HepG2 (cell line): ENCODE data around the gene CBLN3. TPM values are rescaled to one million over a fixed set of nuclear protein-coding genes. Genes with fewer than 3 reads are reported as not detected.

Source experiments
- EED ChIP-seq: sonication (generic); formaldehyde crosslinking; IDR thresholded peaks from 2 replicates; pipeline ENCODE4 v1.5.0; 2020; ENCODE audit warnings: mild to moderate bottlenecking, missing genetic modification reagents
- GFI1 ChIP-seq: sonication (generic); formaldehyde crosslinking; IDR thresholded peaks from 2 replicates; pipeline ENCODE4 v1.5.0; 2020; ENCODE audit warnings: missing genetic modification reagents, mild to moderate bottlenecking, borderline replicate concordance
- KLF9 ChIP-seq: IDR thresholded peaks from 2 replicates; pipeline ENCODE4 v1.6.1; 2016; ENCODE audit warnings: low read depth
- MIXL1 ChIP-seq: IDR thresholded peaks from 2 replicates; pipeline ENCODE4 v1.6.1; 2016
- REL ChIP-seq: sonication (generic); formaldehyde crosslinking; conservative IDR thresholded peaks from 2 replicates; pipeline ENCODE4 v1.8.0; 2022; ENCODE audit warnings: mild to moderate bottlenecking, missing genetic modification reagents, moderate library complexity
- SP4 ChIP-seq: sonication (generic); formaldehyde crosslinking; IDR thresholded peaks from 2 replicates; pipeline ENCODE4 v1.8.1; 2023; ENCODE audit warnings: mild to moderate bottlenecking, missing genetic modification reagents
- TCF7L2 ChIP-seq: IDR thresholded peaks from 2 replicates; pipeline ENCODE4 v1.6.1; 2011; ENCODE audit warnings: mild to moderate bottlenecking, low read depth, low read length, moderate library complexity
- ZNF274 ChIP-seq: sonication (generic); formaldehyde crosslinking; IDR thresholded peaks from 2 replicates; pipeline ENCODE4 v1.5.1; 2020; ENCODE audit warnings: mild to moderate bottlenecking, missing genetic modification reagents
- ZNF331 ChIP-seq: sonication (generic); formaldehyde crosslinking; IDR thresholded peaks from 2 replicates; pipeline ENCODE4 v1.4.0; 2020; ENCODE audit warnings: missing genetic modification reagents
- ZNF34 ChIP-seq: sonication (generic); formaldehyde crosslinking; IDR thresholded peaks from 2 replicates; pipeline ENCODE4 v1.4.0; 2020; ENCODE audit warnings: mild to moderate bottlenecking, missing genetic modification reagents, borderline replicate concordance
- ZNF7 ChIP-seq: IDR thresholded peaks from 2 replicates; pipeline ENCODE4 v1.6.1; 2016; ENCODE audit warnings: missing biosample characterization, missing genetic modification reagents
- polyA plus RNA-seq, 8 experiments: library from polyadenylated mRNA; depleted of rRNA in 3 of 8; stranded (reverse) in 7 of 8; unstranded in 1 of 8; fragments of >200 nt; fragmentation: Illumina TruSeq in 4 of 8; extraction: Trizol in 4 of 8; gene quantifications; 2 replicates each; pipeline versions ENCODE4 v1.2.1 to v1.2.3, GENCODE V29; 2011 to 2016; ENCODE audit warnings: low read depth in 4 of 8, missing spikeins in 1 of 8, mixed read lengths in 1 of 8; ENCODE audit not compliant: insufficient read depth in 1 of 8
- total RNA-seq, 5 experiments: library from RNA; depleted of rRNA; stranded (reverse); fragments of >200 nt; fragmentation: Illumina TruSeq; extraction: Trizol; gene quantifications; 2 replicates each; pipeline ENCODE4 v1.2.3, GENCODE V29; 2016; ENCODE audit warnings: low read depth in 1 of 5
- TF ChIP-seq, protein P1 (sequence below): sonication (generic); formaldehyde crosslinking; IDR thresholded peaks from 2 replicates; pipeline ENCODE4 v1.4.0; 2020; ENCODE audit warnings: missing genetic modification reagents
- TF ChIP-seq, protein P2 (sequence below): sonication (generic); formaldehyde crosslinking; IDR thresholded peaks from 2 replicates; pipeline ENCODE4 v1.4.0; 2020; ENCODE audit warnings: missing genetic modification reagents, borderline replicate concordance
- TF ChIP-seq, protein P3 (sequence below): sonication (generic); formaldehyde crosslinking; IDR thresholded peaks from 2 replicates; pipeline ENCODE4 v1.5.0; 2020; ENCODE audit warnings: missing genetic modification reagents, mild to moderate bottlenecking, borderline replicate concordance
- TF ChIP-seq, protein P4 (sequence below): sonication (generic); formaldehyde crosslinking; IDR thresholded peaks from 2 replicates; pipeline ENCODE4 v1.4.0; 2020; ENCODE audit warnings: missing genetic modification reagents, low read depth, mild to moderate bottlenecking, borderline replicate concordance
- TF ChIP-seq, protein P5 (sequence below): sonication (generic); formaldehyde crosslinking; IDR thresholded peaks from 2 replicates; pipeline ENCODE4 v1.5.0; 2020; ENCODE audit warnings: missing genetic modification reagents
- TF ChIP-seq, protein P6 (sequence below): IDR thresholded peaks from 2 replicates; pipeline ENCODE4 v1.6.1; 2018; ENCODE audit warnings: missing genetic modification reagents

CBLN3 gene
- total and polyA plus RNA-seq, 2 of the 13 experiments (the other 11 are each of a cell fraction or from before 2014, with no cell fraction given): 0.66 to 0.98 TPM

DNA sequence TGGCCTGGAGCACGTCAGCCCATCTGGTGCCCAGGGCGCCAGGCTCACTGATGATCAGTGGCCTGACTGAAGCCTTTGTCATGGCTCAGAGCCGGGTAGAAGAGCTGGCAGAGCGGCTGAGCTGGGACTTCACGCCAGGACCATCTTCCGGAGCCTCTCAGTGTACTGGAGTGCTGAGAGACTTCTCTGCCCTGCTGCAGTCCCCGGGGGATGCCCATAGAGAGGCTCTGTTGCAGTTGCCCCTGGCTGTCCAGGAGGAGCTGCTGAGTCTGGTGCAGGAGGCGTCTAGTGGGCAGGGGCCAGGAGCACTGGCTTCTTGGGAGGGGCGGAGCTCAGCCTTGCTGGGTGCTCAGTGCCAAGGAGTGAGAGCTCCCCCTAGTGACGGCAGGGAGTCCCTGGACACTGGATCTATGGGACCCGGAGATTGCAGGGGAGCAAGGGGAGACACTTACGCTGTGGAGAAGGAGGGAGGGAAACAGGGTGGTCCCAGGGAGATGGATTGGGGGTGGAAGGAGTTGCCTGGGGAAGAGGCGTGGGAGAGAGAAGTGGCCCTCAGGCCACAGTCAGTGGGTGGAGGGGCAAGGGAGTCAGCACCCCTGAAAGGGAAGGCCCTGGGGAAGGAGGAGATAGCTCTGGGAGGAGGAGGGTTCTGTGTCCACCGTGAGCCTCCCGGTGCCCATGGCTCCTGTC lies 2.2 kb upstream of the CBLN3 start (continued):
- TF ChIP-seq, protein P1, sequence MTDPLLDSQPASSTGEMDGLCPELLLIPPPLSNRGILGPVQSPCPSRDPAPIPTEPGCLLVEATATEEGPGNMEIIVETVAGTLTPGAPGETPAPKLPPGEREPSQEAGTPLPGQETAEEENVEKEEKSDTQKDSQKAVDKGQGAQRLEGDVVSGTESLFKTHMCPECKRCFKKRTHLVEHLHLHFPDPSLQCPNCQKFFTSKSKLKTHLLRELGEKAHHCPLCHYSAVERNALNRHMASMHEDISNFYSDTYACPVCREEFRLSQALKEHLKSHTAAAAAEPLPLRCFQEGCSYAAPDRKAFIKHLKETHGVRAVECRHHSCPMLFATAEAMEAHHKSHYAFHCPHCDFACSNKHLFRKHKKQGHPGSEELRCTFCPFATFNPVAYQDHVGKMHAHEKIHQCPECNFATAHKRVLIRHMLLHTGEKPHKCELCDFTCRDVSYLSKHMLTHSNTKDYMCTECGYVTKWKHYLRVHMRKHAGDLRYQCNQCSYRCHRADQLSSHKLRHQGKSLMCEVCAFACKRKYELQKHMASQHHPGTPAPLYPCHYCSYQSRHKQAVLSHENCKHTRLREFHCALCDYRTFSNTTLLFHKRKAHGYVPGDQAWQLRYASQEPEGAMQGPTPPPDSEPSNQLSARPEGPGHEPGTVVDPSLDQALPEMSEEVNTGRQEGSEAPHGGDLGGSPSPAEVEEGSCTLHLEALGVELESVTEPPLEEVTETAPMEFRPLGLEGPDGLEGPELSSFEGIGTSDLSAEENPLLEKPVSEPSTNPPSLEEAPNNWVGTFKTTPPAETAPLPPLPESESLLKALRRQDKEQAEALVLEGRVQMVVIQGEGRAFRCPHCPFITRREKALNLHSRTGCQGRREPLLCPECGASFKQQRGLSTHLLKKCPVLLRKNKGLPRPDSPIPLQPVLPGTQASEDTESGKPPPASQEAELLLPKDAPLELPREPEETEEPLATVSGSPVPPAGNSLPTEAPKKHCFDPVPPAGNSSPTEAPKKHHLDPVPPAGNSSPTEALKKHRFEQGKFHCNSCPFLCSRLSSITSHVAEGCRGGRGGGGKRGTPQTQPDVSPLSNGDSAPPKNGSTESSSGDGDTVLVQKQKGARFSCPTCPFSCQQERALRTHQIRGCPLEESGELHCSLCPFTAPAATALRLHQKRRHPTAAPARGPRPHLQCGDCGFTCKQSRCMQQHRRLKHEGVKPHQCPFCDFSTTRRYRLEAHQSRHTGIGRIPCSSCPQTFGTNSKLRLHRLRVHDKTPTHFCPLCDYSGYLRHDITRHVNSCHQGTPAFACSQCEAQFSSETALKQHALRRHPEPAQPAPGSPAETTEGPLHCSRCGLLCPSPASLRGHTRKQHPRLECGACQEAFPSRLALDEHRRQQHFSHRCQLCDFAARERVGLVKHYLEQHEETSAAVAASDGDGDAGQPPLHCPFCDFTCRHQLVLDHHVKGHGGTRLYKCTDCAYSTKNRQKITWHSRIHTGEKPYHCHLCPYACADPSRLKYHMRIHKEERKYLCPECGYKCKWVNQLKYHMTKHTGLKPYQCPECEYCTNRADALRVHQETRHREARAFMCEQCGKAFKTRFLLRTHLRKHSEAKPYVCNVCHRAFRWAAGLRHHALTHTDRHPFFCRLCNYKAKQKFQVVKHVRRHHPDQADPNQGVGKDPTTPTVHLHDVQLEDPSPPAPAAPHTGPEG (CRISPR knock-in tag): peak; percentile 18; the same call in 1 of the 2 replicates
- TF ChIP-seq REL (CRISPR knock-in tag): 0 out of 2 replicates have a peak, but pooled peaks have one; percentile 11
- TF ChIP-seq, protein P2, sequence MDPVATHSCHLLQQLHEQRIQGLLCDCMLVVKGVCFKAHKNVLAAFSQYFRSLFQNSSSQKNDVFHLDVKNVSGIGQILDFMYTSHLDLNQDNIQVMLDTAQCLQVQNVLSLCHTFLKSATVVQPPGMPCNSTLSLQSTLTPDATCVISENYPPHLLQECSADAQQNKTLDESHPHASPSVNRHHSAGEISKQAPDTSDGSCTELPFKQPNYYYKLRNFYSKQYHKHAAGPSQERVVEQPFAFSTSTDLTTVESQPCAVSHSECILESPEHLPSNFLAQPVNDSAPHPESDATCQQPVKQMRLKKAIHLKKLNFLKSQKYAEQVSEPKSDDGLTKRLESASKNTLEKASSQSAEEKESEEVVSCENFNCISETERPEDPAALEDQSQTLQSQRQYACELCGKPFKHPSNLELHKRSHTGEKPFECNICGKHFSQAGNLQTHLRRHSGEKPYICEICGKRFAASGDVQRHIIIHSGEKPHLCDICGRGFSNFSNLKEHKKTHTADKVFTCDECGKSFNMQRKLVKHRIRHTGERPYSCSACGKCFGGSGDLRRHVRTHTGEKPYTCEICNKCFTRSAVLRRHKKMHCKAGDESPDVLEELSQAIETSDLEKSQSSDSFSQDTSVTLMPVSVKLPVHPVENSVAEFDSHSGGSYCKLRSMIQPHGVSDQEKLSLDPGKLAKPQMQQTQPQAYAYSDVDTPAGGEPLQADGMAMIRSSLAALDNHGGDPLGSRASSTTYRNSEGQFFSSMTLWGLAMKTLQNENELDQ (CRISPR knock-in tag): no peak
- 0 out of 2 replicates have a peak, but pooled peaks have one; percentile 83 for TF ChIP-seq ZNF34 (CRISPR knock-in tag)
- peak; percentile 87; the same call in 1 of the 2 replicates for TF ChIP-seq ZNF331 (CRISPR knock-in tag)
- TF ChIP-seq, protein P3, sequence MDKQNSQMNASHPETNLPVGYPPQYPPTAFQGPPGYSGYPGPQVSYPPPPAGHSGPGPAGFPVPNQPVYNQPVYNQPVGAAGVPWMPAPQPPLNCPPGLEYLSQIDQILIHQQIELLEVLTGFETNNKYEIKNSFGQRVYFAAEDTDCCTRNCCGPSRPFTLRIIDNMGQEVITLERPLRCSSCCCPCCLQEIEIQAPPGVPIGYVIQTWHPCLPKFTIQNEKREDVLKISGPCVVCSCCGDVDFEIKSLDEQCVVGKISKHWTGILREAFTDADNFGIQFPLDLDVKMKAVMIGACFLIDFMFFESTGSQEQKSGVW (CRISPR knock-in tag): no peak
- TF ChIP-seq ZNF274 (CRISPR knock-in tag): peak; percentile 74; the same call in 1 of the 2 replicates
- TF ChIP-seq, protein P4, sequence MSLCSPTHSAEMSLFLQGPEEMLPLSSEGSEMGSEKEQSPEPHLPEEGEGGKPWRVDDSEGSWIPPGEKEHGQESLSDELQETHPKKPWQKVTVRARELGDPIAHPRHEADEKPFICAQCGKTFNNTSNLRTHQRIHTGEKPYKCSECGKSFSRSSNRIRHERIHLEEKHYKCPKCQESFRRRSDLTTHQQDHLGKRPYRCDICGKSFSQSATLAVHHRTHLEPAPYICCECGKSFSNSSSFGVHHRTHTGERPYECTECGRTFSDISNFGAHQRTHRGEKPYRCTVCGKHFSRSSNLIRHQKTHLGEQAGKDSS (CRISPR knock-in tag): peak; percentile 98
- TF ChIP-seq ZNF7: 0 out of 2 replicates have a peak, but pooled peaks have one; percentile 4
- TF ChIP-seq SP4 (CRISPR knock-in tag): no peak
- TF ChIP-seq MIXL1: 0 out of 2 replicates have a peak, but pooled peaks have one; percentile 54
- TF ChIP-seq TCF7L2: no peak
- no peak for TF ChIP-seq EED (CRISPR knock-in tag)
- no peak for TF ChIP-seq GFI1 (CRISPR knock-in tag)
- TF ChIP-seq KLF9 (CRISPR knock-in tag): no peak
- TF ChIP-seq, protein P5, sequence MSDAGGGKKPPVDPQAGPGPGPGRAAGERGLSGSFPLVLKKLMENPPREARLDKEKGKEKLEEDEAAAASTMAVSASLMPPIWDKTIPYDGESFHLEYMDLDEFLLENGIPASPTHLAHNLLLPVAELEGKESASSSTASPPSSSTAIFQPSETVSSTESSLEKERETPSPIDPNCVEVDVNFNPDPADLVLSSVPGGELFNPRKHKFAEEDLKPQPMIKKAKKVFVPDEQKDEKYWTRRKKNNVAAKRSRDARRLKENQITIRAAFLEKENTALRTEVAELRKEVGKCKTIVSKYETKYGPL (CRISPR knock-in tag): no peak
- TF ChIP-seq, protein P6, sequence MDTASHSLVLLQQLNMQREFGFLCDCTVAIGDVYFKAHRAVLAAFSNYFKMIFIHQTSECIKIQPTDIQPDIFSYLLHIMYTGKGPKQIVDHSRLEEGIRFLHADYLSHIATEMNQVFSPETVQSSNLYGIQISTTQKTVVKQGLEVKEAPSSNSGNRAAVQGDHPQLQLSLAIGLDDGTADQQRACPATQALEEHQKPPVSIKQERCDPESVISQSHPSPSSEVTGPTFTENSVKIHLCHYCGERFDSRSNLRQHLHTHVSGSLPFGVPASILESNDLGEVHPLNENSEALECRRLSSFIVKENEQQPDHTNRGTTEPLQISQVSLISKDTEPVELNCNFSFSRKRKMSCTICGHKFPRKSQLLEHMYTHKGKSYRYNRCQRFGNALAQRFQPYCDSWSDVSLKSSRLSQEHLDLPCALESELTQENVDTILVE (CRISPR knock-in tag): peak; percentile 87
